Upper lobe of left lung (tissue), 6 donors: Measurements from ENCODE around the gene POLR1D. TPM values are rescaled to one million over a fixed set of nuclear protein-coding genes. Genes with fewer than 3 reads are reported as not detected.
A peak's percentile ranks its signal among the peaks of the same experiment; 100 is the strongest.

Experiments
- ATAC-seq, 2 donors: fragments of 200-7000 bp; cut with Tn5 transposase; one replicate each; pipeline ENCODE4 v1.9.1; 2022; ENCODE audit warnings: mild to moderate bottlenecking in 2 of 2, moderate library complexity in 2 of 2; ENCODE audit not compliant: low FRiP score in 2 of 2
- DNase-seq, 2 donors: peaks; one replicate each; pipeline ENCODE4 v3.0.0-alpha.2; 2019 to 2020
- H3K27ac ChIP-seq, 4 donors: fragments of 200-600 bp; sonication (generic); one replicate each; pipeline ENCODE4 v1.5.1; 2016 to 2019
- H3K27me3 ChIP-seq, 4 donors: fragments of 200-600 bp; sonication (generic); one replicate each; pipeline ENCODE4 v1.5.1; 2017 to 2019
- H3K36me3 ChIP-seq, 4 donors: fragments of 200-600 bp; sonication (generic); one replicate each; pipeline ENCODE4 v1.5.1; 2016 to 2019
- H3K4me1 ChIP-seq, 4 donors: fragments of 200-600 bp; sonication (generic); one replicate each; pipeline ENCODE4 v1.5.1; 2018 to 2019
- H3K4me3 ChIP-seq, 4 donors: fragments of 200-600 bp; sonication (generic); one replicate each; pipeline ENCODE4 v1.5.1; 2017 to 2019; ENCODE audit warnings: mild to moderate bottlenecking in 2 of 4, moderate library complexity in 1 of 4
- H3K9me3 ChIP-seq, 4 donors: fragments of 200-600 bp; sonication (generic); one replicate each; pipeline ENCODE4 v1.5.1; 2018 to 2019
- CTCF ChIP-seq, 6 experiments: fragments of 450-650 bp in 4 of 6; fragments of 200-600 bp in 2 of 6; sonication (generic) in 2 of 6; IDR thresholded peaks; one replicate each; pipeline ENCODE4 v1.5.1; 2016 to 2019; ENCODE audit warnings: antibody characterized with exemption in 6 of 6
- EP300 ChIP-seq, 4 donors: sonication (generic); formaldehyde crosslinking; IDR thresholded peaks; one replicate each; pipeline ENCODE4 v1.5.1; 2017; ENCODE audit warnings: antibody characterized with exemption in 4 of 4, control low read depth in 2 of 4
- POLR2A ChIP-seq, 4 donors: fragments of 450-650 bp; IDR thresholded peaks; one replicate each; pipeline ENCODE4 v1.5.1; 2016 to 2017; ENCODE audit warnings: antibody characterized with exemption in 4 of 4, mild to moderate bottlenecking in 2 of 4
- POLR2AphosphoS5 ChIP-seq, 2 donors: sonication (generic); formaldehyde crosslinking; IDR thresholded peaks; one replicate each; pipeline ENCODE4 v1.5.1; 2017; ENCODE audit warnings: antibody characterized with exemption in 2 of 2
- WGBS, 2 donors: methylation state at CpG; one replicate each; pipeline ENCODE4 v1.1.5; 2017 to 2018; 5-methylcytosine and 5-hydroxymethylcytosine counted together
- total RNA-seq, 6 donors: library from RNA; depleted of rRNA in 4 of 6; stranded (reverse); fragments of >200 nt in 4 of 6; gene quantifications; one replicate each; pipeline versions ENCODE4 v1.1.0 to v1.2.1, GENCODE V29; 2016 to 2021
- donor health status: DM: no; HTN: no; CAD: no; lungs with moderate emphysema.
- donor health status: DM: no; HTN: yes; CAD: no; lungs with severe emphysema.

POLR1D gene
- total RNA-seq = 100 to 1,000 TPM in 5 of 6 donors, 10 to 100 TPM in 1; 99.6 to 186 (median 122) TPM

- H3K4me3 ChIP-seq = peak within 1 kb of the TSS; percentile 67 to 96 (median 84)
- H3K4me1 ChIP-seq = peaks cover 23 to 40% (median 37%) of the 10 kb centered on the region in 4 donors
- DNase-seq (peak; percentile 90 to 97), ATAC-seq (peak; percentile 80 to 90)
- H3K27me3 ChIP-seq = no peaks in the 10 kb centered on the region
- no peaks in the 10 kb centered on the region for H3K9me3 ChIP-seq
- H3K36me3 ChIP-seq = peaks cover 0 to 4% (median 0%) of the 10 kb centered on the region in 4 donors
- peak within 1 kb of the TSS; percentile 96 to 100 (median 98) for H3K27ac ChIP-seq
- 0 to 1% methylated on average over 34 to 41 of the region's 71 CpGs for WGBS, 2 donors
- peak; percentile 89 to 92 for TF ChIP-seq POLR2AphosphoS5 (IDR thresholded peaks at IDR 0.05)
- TF ChIP-seq CTCF (IDR thresholded peaks at IDR 0.05) = no peak
- TF ChIP-seq EP300 (IDR thresholded peaks at IDR 0.05) = peak in 1 of 4 donors; percentile 1
- peak in 3 of 4 donors; percentile 85 to 91 (median 86) for TF ChIP-seq POLR2A (IDR thresholded peaks at IDR 0.05)
These were observed at the start of gene POLR1D for GRCh38 chr13:27621366-27622101. TSS of gene POLR1D (plus strand) at chr13:27621892. CDS start at chr13:27621984, 92 bp downstream.

GRCh38 chr13:27572234-27572901 is 49.3 kb upstream of the POLR1D start:
- DNase-seq = no peak
- peaks cover 0 to 6% (median 0%) of the 10 kb centered on the region in 4 donors for H3K4me1 ChIP-seq
- no peak overlapping the region for H3K4me3 ChIP-seq
- no peaks in the 10 kb centered on the region for H3K27me3 ChIP-seq
- TF ChIP-seq EP300 (IDR thresholded peaks at IDR 0.05) (no peak), POLR2AphosphoS5 (IDR thresholded peaks at IDR 0.05) (no peak), POLR2A (IDR thresholded peaks at IDR 0.05) (no peak), CTCF (IDR thresholded peaks at IDR 0.05) (no peak)
- H3K27ac ChIP-seq = no peak overlapping the region
- no peak for ATAC-seq
- peaks cover 0 to 25% (median 15%) of the 10 kb centered on the region in 4 donors for H3K36me3 ChIP-seq
- H3K9me3 ChIP-seq = no peaks in the 10 kb centered on the region

GRCh38 chr13:27573265-27573664 is 48.4 kb upstream of the POLR1D start:
- ATAC-seq (no peak), DNase-seq (no peak)
- Histone ChIP-seq H3K4me1 (peaks cover 0 to 6% (median 0%) of the 10 kb centered on the region in 4 donors), H3K27me3 (no peaks in the 10 kb centered on the region), H3K9me3 (no peaks in the 10 kb centered on the region), H3K27ac (no peak overlapping the region), H3K36me3 (peaks cover 0 to 16% (median 9%) of the 10 kb centered on the region in 4 donors), H3K4me3 (no peak overlapping the region)
- WGBS, 2 donors = 68 to 83% methylated on average over 2 of the region's 2 CpGs
- no peak for TF ChIP-seq CTCF (IDR thresholded peaks at IDR 0.05)
- no peak for TF ChIP-seq EP300 (IDR thresholded peaks at IDR 0.05)
- TF ChIP-seq POLR2AphosphoS5 (IDR thresholded peaks at IDR 0.05) = no peak
- TF ChIP-seq POLR2A (IDR thresholded peaks at IDR 0.05) = no peak

- TF ChIP-seq POLR2AphosphoS5 (IDR thresholded peaks at IDR 0.05) (no peak), POLR2A (IDR thresholded peaks at IDR 0.05) (no peak), CTCF (IDR thresholded peaks at IDR 0.05) (no peak), EP300 (IDR thresholded peaks at IDR 0.05) (no peak)
- peaks cover 0 to 6% (median 0%) of the 10 kb centered on the region in 4 donors for H3K4me1 ChIP-seq
- no peak for ATAC-seq
- no peaks in the 10 kb centered on the region for H3K27me3 ChIP-seq
- no peak overlapping the region for H3K27ac ChIP-seq
- 81 to 97% methylated on average over 1 of the region's 1 CpG for WGBS, 2 donors
- DNase-seq = no peak
- no peak overlapping the region for H3K4me3 ChIP-seq
- no peaks in the 10 kb centered on the region for H3K9me3 ChIP-seq
- H3K36me3 ChIP-seq = peaks cover 0 to 2% (median 0%) of the 10 kb centered on the region in 4 donors
These were observed 47.0 kb upstream of the POLR1D start for GRCh38 chr13:27574661-27575060.
